Common myeloid progenitor, CD34-positive (primary cell): ENCODE data around the gene ZP2.

Experiments
- CTCF ChIA-PET: fragments of 350-600 bp; sonication (Branson Sonifier 250); formaldehyde crosslinking; loops from one replicate; lab custom pipeline; 2021; ENCODE audit warnings: antibody characterized with exemption; lab: Charles Lee
- POLR2A ChIA-PET: fragments of 350-600 bp; sonication (Branson Sonifier 250); formaldehyde crosslinking; loops from one replicate; lab custom pipeline; 2021; ENCODE audit warnings: antibody characterized with exemption; lab: Charles Lee
- DNase-seq, 3 donors: peaks; one replicate each; pipeline versions ENCODE4 v3.0.0 to v3.0.0-alpha.2; 2013
- H3K27ac ChIP-seq, 2 experiments: 1 replicate in 1 of 2; 2 replicates in 1 of 2; pipeline ENCODE4 v1.7.0; 2013; ENCODE audit warnings: inconsistent platforms in 2 of 2, low read length in 2 of 2, mild to moderate bottlenecking in 2 of 2, low read depth in 1 of 2, moderate library complexity in 1 of 2; ENCODE audit not compliant: severe bottlenecking in 2 of 2, insufficient read depth in 1 of 2, poor library complexity in 1 of 2
- H3K27me3 ChIP-seq, 5 experiments: replicated peaks in 2 of 5; 1 replicate in 3 of 5; 2 replicates in 2 of 5; pipeline versions ENCODE4 v1.6.1 to v1.7.0; 2013; ENCODE audit warnings: low read length in 4 of 5, mild to moderate bottlenecking in 2 of 5, moderate library complexity in 2 of 5, inconsistent platforms in 1 of 5; ENCODE audit not compliant: insufficient read depth in 5 of 5, control insufficient read depth in 4 of 5
- H3K36me3 ChIP-seq, 4 experiments: 1 replicate in 2 of 4; 2 replicates in 2 of 4; pipeline versions ENCODE4 v1.6.1 to v1.7.0; 2013; ENCODE audit warnings: low read length in 3 of 4, control low read depth in 1 of 4, mild to moderate bottlenecking in 1 of 4; ENCODE audit not compliant: control insufficient read depth in 4 of 4, insufficient read depth in 4 of 4
- H3K4me1 ChIP-seq, 4 experiments: 1 replicate in 3 of 4; 2 replicates in 1 of 4; pipeline versions ENCODE4 v1.6.1 to v1.7.1; 2013; ENCODE audit warnings: low read length in 3 of 4, mild to moderate bottlenecking in 3 of 4, control low read depth in 1 of 4, inconsistent platforms in 1 of 4, moderate library complexity in 1 of 4; ENCODE audit not compliant: control insufficient read depth in 4 of 4, insufficient read depth in 4 of 4; ENCODE audit errors: control extremely low read depth in 1 of 4
- H3K4me3 ChIP-seq, 7 experiments: 1 replicate in 4 of 7; 2 replicates in 3 of 7; pipeline versions ENCODE4 v1.5.1 to v1.7.0; 2013; ENCODE audit warnings: mild to moderate bottlenecking in 7 of 7, low read length in 6 of 7, moderate library complexity in 6 of 7, inconsistent platforms in 2 of 7, low read depth in 2 of 7, control low read depth in 1 of 7; ENCODE audit not compliant: insufficient read depth in 4 of 7, control insufficient read depth in 1 of 7; ENCODE audit errors: extremely low read depth in 1 of 7
- H3K9me3 ChIP-seq, 5 experiments: 1 replicate in 4 of 5; 2 replicates in 1 of 5; pipeline versions ENCODE4 v1.6.1 to v1.7.1; 2013; ENCODE audit warnings: low read length in 4 of 5, mild to moderate bottlenecking in 2 of 5, inconsistent platforms in 1 of 5, low read depth in 1 of 5, moderate library complexity in 1 of 5; ENCODE audit not compliant: control insufficient read depth in 4 of 5, insufficient read depth in 2 of 5; ENCODE audit errors: control extremely low read depth in 1 of 5
- WGBS: methylation state at CpG from one replicate; pipeline ENCODE4 v1.1.5; 2013; ENCODE audit not compliant: insufficient coverage; 5-methylcytosine and 5-hydroxymethylcytosine counted together

The ZP2 gene

GRCh38 chr16:21189311-21189710 is 22.1 kb downstream of the ZP2 start:
- DNase-seq, result no peak
- Histone ChIP-seq H3K36me3 (no peaks in the 10 kb centered on the region), H3K9me3 (peaks cover 0 to 7% (median 0%) of the 10 kb centered on the region in 5 experiments), H3K27ac (no peak overlapping the region), H3K4me1 (no peaks in the 10 kb centered on the region), H3K4me3 (no peak overlapping the region), H3K27me3 (peaks cover 0 to 5% (median 3%) of the 10 kb centered on the region in 5 experiments)
- ChIA-PET CTCF (interaction anchor here (0.6 to 2.1 kb wide), 9 partner anchors 11 to 1036 kb away, joined by 3 to 11 read pairs (median 4); partner anchors contain the start of gene CRYM), POLR2A (interaction anchor here (0.6 kb wide), 1 partner anchor 1988 kb away, joined by 3 read pairs; no protein-coding TSS in a partner anchor)
- 89% methylated on average over 3 of the region's 5 CpGs for WGBS

- H3K4me1 ChIP-seq, result no peaks in the 10 kb centered on the region
- no peaks in the 10 kb centered on the region for H3K27me3 ChIP-seq
- DNase-seq, result no peak
- 70% methylated on average over 2 of the region's 4 CpGs for WGBS
- ChIA-PET POLR2A (interaction anchor here (0.6 kb wide), 1 partner anchor 1136 kb away, joined by 4 read pairs; no protein-coding TSS in a partner anchor), CTCF (interaction anchor here (1.3 kb wide), 2 partner anchors 10 to 114 kb away, joined by 3 to 4 read pairs; no protein-coding TSS in a partner anchor)
- H3K36me3 ChIP-seq, result peaks cover 2 to 16% (median 9%) of the 10 kb centered on the region in 4 experiments
- H3K4me3 ChIP-seq, result no peak overlapping the region
- H3K27ac ChIP-seq, result no peak overlapping the region
- peaks cover 0 to 23% (median 0%) of the 10 kb centered on the region in 5 experiments for H3K9me3 ChIP-seq
Observed at GRCh38 chr16:21186326-21186691, 25.1 kb downstream of the ZP2 start.

GRCh38 chr16:21185659-21186325 is 25.6 kb downstream of the ZP2 start:
- Histone ChIP-seq H3K27ac (no peak overlapping the region), H3K27me3 (no peaks in the 10 kb centered on the region), H3K36me3 (peaks cover 4 to 21% (median 14%) of the 10 kb centered on the region in 4 experiments), H3K9me3 (peaks cover 0 to 28% (median under 1%) of the 10 kb centered on the region in 5 experiments), H3K4me3 (no peak overlapping the region), H3K4me1 (no peaks in the 10 kb centered on the region)
- WGBS, result 97% methylated on average over 9 of the region's 12 CpGs
- CTCF ChIA-PET, result interaction anchor here (1.3 kb wide), 2 partner anchors 10 to 115 kb away, joined by 3 to 4 read pairs; no protein-coding TSS in a partner anchor
- POLR2A ChIA-PET, result no interaction called here
- DNase-seq, result no peak

- Histone ChIP-seq H3K36me3 (peaks cover 4 to 28% (median 20%) of the 10 kb centered on the region in 4 experiments), H3K4me3 (no peak overlapping the region), H3K9me3 (peaks cover 0 to 28% (median 2%) of the 10 kb centered on the region in 5 experiments), H3K4me1 (no peaks in the 10 kb centered on the region), H3K27me3 (no peaks in the 10 kb centered on the region), H3K27ac (no peak overlapping the region)
- POLR2A ChIA-PET, result no interaction called here
- CTCF ChIA-PET, result no interaction called here
- WGBS, result 92% methylated on average over 2 of the region's 3 CpGs
- DNase-seq, result peak in 1 of 3 donors; percentile 27
Observed at GRCh38 chr16:21184834-21185233, 26.5 kb downstream of the ZP2 start.

GRCh38 chr16:21183995-21184394 is 27.4 kb downstream of the ZP2 start:
- no peak overlapping the region for H3K4me3 ChIP-seq
- DNase-seq, result no peak
- H3K27ac ChIP-seq, result no peak overlapping the region
- ChIA-PET POLR2A (no interaction called here), CTCF (no interaction called here)
- no peaks in the 10 kb centered on the region for H3K27me3 ChIP-seq
- 95% methylated on average over 3 of the region's 3 CpGs for WGBS
- H3K4me1 ChIP-seq, result no peaks in the 10 kb centered on the region
- H3K9me3 ChIP-seq, result peaks cover 0 to 28% (median 2%) of the 10 kb centered on the region in 5 experiments
- H3K36me3 ChIP-seq, result peaks cover 4 to 36% (median 28%) of the 10 kb centered on the region in 4 experiments

GRCh38 chr16:21179983-21180365 is 31.4 kb downstream of the ZP2 start:
- Histone ChIP-seq H3K27me3 (no peaks in the 10 kb centered on the region), H3K4me3 (no peak overlapping the region), H3K36me3 (peaks cover 12 to 58% (median 43%) of the 10 kb centered on the region in 4 experiments), H3K27ac (no peak overlapping the region), H3K9me3 (peaks cover 0 to 32% (median 5%) of the 10 kb centered on the region in 5 experiments), H3K4me1 (no peaks in the 10 kb centered on the region)
- ChIA-PET POLR2A (no interaction called here), CTCF (no interaction called here)
- 100% methylated on average over 1 of the region's 3 CpGs for WGBS
- DNase-seq, result no peak
